ENCODE data around the gene CTU2.

CTU2 gene

DNA sequence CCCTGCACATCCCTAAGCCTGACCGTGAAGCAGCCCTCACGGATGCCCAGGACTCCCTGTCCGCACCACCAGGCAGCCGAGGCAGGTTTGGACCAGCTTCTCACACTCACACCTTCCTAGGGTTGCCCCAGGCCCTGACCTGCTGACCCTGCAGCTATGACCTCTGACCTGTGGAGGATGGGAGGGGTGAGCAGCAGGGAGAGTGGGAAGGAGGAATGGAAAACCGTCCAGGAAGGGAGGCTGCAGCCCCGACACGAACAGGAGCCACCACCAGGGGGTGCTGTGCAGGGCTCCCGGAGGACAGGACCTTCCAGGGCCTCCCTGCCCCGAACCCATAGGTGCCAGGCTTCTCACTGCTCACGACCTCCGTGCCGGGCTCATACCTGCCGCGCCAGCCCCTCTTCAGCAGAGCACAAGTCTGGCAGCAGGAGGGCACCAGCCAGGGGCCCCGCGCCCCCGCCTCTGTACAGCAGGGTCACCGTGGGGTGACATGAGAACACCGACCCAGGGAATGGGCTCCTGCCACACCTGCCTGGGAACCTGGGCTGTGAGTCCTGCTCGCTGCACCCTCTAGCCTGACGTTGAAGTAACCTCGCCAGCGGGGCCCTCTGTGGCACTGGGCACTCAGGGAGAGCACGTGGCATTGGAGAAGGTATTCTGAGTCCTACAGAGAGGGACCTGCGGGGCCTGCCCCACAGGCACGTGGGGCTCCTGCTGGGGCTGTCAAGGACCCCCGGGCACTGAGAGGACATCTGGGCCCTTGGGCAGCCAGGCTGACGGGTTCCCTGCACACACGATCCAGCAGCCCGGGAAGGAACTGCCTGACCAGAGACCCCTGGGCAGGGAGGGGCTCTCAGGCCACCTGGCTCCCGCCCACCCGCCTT lies 37.6 kb downstream of the CTU2 start:
- peak; percentile 56 to 60 for DNase-seq (ENCODE audit: low read depth in 2 of 2, low spot score in 1 of 2)

GRCh38 chr16:88744577-88745521 lies 38.5 kb downstream of the CTU2 start:
- no peak for DNase-seq (ENCODE audit: low read depth in 2 of 2, low spot score in 1 of 2)

- DNase-seq (ENCODE audit: low read depth in 2 of 2, low spot score in 1 of 2), result no peak
These were observed 40.2 kb downstream of the CTU2 start for GRCh38 chr16:88746506-88746905.

DNA sequence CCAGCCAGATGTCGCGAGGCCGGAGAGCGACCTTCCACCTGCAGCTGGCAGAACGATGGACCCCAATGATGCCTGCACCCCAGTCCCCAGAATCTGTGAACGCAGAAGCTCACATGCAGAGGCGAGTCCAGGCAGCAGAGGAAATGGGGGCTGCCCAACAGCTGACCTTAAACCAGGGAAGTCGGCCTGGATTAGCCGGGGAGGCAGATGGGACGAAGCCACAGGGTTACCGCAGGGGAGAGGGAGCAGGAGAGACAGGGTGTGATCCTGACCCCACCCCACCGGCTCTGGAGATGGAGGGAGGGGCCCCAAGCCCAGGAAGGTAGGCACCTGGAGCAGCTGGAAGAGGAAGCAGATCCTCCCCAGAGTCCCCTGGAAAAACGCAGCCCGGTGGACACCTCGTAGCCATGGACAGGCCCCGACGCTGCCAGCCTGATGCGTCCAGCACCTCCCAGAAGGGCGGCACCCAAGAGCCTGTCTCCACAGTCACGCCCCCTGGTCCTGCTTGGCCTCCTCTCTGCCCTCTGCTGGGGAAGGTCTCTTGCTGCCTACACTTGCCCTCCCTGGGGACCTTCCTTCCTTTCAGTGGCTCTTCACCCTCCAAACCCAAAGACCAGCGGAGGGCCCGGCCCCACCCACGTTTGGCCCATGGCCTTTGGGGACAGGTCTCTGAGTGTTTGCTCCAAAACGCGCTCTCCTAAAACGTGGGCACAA lies 41.4 kb downstream of the CTU2 start:
- no peak for DNase-seq (ENCODE audit: low read depth in 2 of 2, low spot score in 1 of 2)

GRCh38 chr16:88748364-88748763 lies 42.1 kb downstream of the CTU2 start:
- no peak for DNase-seq (ENCODE audit: low read depth in 2 of 2, low spot score in 1 of 2)

DNA sequence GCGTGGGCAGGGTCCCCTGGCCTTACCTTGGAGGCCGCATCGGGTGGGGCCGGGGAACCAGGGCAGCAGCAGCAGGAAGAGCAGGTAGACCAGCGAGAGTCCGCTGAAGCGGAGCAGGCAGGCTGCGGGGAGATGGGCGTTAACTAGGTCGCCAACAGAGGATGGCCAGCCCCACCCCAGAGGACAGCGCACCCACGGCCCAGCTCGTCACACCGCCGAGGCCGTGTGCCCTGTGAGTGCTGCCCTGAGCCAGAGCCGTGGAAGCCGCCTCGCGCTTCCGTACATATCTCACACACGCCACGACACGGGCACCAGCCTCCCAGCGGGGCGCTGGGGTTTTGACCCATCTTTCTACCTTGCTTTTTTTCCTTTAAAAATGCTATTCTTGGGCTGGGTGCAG lies 43.1 kb downstream of the CTU2 start:
- DNase-seq (ENCODE audit: low read depth in 2 of 2, low spot score in 1 of 2), result no peak

DNA sequence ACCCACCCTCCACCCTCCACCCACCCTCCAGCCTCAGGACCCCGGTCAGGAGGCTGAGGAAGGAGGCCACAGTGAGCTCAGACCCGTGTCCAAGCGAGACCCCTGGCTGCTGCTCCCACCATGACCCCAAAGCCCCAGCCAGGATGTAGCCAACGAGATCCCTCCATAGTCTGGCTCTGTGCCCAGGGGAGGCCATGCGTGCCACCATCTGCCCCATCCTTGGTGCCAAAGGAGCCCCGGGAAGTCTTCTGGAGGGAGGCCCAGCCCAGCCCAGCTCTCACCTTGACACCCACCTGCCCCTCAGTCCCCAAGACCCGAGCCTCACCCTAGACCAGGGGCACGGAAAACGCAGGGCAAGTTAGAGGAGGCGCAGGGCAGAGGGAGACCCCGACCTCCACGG lies 44.6 kb downstream of the CTU2 start:
- DNase-seq (ENCODE audit: low read depth in 2 of 2, low spot score in 1 of 2), result no peak

GRCh38 chr16:88752386-88753002 lies 46.2 kb downstream of the CTU2 start:
- DNase-seq (ENCODE audit: low read depth in 2 of 2, low spot score in 1 of 2), result no peak

DNA sequence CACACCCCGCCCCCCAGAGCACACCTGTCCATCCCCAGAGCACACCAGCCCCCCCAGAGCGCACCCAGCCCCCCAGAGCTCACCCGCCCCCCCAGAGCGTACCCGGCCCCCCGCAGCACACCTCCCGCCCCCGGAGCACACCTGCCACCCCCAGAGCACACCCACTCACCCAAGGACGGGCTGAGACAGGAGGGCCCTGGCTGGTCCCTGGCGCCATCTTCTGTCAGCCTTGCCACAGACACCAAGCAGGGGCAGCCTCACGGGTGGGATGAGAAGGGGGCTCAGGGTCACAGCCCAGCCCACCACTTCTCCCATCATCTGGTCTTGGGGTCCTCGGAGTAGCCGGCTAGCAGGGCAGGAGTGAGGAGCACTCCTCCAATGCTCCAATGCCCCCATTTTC lies 46.9 kb downstream of the CTU2 start:
- DNase-seq (ENCODE audit: low read depth in 2 of 2, low spot score in 1 of 2), result no peak

DNA sequence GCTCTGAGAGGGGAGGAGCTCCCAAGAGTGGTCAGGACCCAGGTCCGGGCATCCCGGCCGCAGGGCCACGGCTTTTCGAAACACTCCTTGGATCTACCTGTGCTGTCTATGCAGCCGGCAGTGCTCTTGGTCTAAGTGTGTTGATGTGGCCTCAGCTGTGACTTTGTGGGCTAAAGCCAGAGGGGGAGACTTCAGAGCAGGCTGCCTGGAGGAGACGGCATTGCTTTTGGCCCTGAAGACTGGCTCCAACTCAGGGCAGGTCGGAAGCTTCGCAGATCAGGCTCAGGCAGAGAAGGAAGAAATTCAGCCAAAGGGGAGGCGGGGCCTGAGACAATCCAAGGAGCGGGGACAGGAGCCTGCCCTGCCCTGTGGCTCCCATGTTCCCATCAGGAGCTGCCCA lies 47.3 kb downstream of the CTU2 start:
- no peak for DNase-seq (ENCODE audit: low read depth in 2 of 2, low spot score in 1 of 2)

DNA sequence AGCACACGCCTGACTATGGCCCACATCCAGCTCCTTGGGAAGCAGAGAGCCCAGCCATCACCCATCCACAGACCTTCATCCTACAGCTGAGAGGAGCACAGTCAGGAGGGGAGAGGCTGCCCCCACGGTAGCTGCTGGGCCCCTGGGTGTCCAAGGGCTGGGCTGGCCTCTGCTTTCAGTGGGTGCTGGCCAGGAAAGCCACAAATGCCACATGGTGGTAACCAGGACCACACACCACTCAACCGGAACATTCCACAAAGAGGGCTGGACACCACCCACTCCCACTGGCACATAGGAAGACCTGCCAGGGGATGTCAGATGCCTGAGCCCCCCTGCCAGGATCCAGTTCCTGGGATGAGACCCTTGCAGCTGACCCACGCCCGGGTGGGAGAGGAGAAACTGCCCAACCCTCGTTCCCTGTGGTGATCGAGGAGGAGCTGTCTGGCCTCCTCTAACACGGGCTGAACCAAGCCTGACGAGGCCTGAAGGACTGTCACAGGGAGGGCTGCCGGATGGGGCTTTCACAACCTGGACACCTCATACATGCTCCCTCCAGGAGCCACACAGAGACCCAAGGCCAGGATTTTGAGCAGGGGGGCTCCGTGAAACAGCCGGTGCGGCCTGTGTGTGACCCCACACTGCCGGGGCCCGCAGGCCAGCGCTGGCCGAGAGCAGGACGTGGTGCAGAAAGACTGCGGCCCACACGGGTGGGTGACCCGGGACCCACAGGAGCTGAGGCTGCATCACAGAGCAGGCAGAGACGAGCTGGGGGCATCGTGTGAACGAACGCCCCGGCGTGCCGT lies 48.0 kb downstream of the CTU2 start:
- no peak for DNase-seq (ENCODE audit: low read depth in 2 of 2, low spot score in 1 of 2)

DNA sequence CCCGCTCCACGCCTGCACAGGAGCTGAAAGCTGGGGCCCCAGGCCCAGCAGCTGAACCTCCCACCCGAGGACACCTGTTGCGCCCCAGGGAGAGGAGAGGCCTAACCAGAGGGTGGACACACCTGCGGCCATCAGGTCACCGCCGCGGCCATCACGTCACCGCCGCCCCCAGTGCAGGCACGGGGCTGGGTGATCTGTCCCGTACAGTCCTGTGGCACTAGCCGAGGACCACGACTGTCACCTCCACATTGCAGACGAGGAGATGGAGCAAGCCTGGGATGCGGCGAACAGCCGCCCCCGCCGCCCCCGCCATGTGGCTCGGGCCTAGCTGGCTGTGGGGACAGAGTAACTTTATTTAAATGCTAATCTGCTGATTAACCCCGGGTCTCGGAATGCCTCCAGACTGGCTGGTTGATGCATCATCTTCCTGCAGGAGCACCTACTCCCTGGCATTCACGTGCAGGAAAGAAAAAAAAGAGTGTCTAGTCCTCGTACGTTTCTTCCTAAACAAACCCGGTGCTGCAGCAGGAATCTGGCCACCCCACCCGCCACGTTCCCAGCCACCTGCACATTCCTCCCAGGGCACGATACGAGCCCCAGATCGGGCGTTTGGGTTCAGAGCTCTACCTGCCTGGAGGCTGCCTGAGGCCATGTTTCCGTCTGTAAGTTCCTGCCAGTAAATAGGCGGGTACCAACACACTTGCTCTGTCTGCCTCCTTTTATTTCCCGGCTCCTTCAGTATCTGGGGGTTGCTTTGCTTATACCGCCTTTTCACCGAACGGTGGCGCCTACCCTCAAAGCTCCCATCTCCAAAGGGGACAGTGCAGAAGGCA lies 48.8 kb downstream of the CTU2 start:
- no peak for DNase-seq (ENCODE audit: low read depth in 2 of 2, low spot score in 1 of 2)

GRCh38 chr16:88755745-88756443 lies 49.6 kb downstream of the CTU2 start:
- no peak for DNase-seq (ENCODE audit: low read depth in 2 of 2, low spot score in 1 of 2)

DNA sequence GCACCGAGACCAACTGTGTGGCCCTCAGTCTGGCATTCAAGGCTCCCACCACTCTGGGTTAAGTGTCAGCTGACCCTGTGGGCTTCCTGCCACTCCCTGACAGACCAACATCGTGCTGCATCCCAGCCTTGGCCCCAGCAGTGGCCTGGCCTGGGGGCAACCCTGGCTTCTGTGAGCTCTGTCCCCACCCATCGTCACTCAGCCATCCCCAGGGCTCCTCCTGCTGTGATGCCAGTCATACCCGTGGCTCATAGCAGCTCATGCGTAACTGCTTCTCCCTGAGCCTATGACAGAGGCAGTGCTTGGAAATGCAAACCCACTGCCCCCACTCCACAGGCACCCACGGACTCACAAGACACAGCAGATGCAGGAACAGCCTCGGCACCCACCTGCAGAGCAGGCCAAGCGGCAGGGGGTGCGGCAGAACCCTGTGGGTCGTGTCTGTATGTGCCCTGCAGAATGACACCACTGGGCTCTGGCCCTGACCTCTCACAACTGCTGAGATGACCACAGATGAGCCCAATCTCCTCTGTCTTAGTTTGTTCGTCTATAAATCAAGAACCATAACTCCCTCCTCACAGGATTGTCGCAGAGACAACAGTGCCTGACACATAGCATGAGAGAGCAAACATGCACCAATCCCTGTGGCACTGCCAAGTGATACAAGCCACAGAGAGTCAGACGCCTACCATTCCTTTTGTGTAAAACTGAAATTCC lies 52.1 kb downstream of the CTU2 start:
- DNase-seq (ENCODE audit: low read depth in 2 of 2, low spot score in 1 of 2), result no peak

DNA sequence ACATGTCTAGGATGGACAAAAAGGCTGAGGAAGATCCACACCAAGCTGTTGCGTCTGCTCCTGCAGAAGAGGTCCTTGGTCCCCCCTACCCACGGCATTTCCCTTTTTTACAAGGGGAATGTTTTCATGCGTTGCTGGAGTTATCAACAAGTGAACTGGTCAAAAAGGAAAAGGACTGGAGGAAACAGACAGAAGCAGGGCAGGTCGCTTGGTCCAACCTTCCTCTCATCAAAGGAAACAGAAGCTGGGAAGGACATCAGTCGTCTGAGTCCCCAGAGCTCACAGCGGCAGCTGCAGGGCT lies 52.6 kb downstream of the CTU2 start:
- no peak for DNase-seq (ENCODE audit: low read depth in 2 of 2, low spot score in 1 of 2)

DNA sequence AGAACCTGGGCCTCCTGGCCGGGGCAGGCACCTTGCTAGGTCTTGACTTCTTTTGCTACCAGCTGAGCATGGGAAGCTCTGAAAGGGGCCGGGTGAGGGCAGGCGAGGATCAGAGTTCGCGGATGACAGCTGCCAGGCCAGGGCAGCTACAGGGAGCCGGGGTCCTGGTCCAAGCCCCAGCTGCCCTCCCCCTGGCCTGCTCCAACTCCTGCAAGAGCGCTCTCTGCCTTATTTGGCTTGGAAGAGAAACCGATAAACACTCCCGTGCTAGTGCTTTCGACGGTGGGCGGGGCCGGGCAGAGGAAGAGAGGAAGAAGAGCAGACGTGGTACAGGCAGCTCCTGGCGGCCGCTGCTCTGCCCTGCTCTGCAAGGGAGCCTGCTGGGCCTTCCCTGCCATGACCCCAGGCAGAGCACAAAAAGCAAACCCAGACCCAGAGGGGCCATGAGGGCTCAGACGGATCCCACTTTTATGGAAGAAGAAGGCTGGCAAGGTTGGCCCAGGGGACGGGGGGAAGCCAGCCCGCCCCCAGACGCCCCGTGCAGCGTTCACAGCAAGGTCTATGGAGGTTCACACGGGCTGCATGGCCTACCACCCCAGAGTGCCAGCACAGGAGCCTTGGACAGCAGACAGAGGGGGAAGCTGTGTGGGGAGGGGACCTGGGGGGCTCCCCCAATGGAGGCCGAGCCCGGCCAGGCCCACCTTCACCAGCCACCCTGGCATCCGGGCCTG lies 53.1 kb downstream of the CTU2 start:
- DNase-seq (ENCODE audit: low read depth in 2 of 2, low spot score in 1 of 2), result no peak

- no peak for DNase-seq (ENCODE audit: low read depth in 2 of 2, low spot score in 1 of 2)
These were observed 53.7 kb downstream of the CTU2 start for GRCh38 chr16:88759976-88760350.

All from stimulated activated CD8-positive, alpha-beta memory T cell treated with anti-CD3 and anti-CD28 coated beads, Interleukin-4, amount 100 ng/mL, for 1 hour (primary cell).